ENCODE results near the gene MEIOB.

The MEIOB gene

DNA sequence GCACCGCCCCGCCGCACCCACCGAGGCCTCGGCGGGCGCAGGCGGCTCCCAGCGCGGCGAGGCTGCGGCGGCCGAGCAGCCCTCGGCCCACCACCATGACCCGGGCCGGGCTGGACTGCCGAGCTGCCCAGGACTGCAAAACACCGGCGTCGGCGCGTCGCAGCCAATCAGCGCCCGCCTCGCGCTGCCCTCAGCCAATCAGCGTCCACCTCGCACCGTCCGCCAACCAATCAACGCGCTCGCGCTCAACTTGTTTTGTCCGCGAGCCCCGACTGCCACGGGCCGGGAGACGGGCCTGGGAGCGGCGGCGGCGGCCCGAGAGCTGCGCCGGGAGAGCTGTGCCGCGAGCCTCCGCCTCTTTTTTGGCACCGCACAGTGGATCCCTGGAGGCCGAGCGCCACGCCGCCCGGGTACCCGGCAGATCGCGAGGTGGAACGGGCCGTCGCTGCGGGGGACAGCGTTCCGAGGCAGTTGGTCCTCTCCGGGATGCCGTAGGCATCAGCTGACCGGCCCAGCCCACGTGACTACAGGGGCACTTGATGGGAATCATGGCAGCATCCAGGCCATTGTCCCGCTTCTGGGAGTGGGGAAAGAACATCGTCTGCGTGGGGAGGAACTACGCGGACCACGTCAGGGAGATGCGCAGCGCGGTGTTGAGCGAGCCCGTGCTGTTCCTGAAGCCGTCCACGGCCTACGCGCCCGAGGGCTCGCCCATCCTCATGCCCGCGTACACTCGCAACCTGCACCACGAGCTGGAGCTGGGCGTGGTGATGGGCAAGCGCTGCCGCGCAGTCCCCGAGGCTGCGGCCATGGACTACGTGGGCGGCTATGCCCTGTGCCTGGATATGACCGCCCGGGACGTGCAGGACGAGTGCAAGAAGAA is 45.0 kb downstream of the MEIOB start, which contains the start of the genes FAHD1 and HAGH:
Gene FAHD1, plus strand, starts transcription at position 516 of the 883 bp plus-strand sequence. Its CDS starts 33 bp downstream, at position 549.
Gene HAGH, minus strand, starts transcription at position 135 of the 883 bp plus-strand sequence. Its CDS starts 38 bp downstream, at position 97.
- DNase-seq, result peak; percentile 97

DNA sequence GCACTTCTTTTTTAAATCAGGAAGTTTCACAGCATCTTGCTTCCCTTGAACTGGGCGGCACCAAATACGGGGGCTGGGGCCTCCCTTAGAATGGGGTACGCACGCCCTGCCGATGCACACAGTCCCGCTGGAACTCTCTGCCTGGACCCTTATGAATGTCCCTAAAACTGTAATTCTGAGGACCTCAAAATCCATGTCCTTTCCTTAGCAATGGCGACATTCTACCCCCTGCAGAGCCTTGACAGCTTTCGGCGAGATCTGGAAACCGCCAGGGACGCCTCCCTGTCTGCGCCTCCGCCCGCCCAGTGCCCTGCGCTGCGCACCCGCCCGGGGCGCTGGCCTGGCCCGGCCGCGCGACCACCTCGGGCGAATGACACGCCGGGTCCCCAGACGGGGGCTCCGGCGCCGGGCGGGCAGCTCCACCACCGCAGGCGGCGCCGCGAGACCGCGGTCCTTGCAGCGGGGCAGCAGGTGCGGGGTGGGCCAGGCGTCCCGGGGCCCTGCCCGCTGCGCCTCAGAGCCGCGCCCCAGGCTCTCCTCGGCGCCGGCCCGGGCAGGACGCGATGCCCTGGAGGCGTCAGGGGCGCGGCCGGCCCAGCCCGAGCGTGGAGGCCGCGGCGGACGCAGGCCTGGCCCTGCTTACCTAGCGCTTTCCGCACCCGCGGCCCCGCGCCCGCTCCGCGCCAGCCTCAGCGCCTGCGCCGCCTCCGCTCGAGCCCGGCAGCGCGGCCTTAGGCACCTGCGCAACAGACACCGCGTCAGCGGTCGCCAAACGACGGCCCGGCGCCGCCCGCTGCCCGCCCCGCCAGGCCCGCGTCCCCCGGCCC is 45.9 kb downstream of the MEIOB start:
- no peak for DNase-seq

DNA sequence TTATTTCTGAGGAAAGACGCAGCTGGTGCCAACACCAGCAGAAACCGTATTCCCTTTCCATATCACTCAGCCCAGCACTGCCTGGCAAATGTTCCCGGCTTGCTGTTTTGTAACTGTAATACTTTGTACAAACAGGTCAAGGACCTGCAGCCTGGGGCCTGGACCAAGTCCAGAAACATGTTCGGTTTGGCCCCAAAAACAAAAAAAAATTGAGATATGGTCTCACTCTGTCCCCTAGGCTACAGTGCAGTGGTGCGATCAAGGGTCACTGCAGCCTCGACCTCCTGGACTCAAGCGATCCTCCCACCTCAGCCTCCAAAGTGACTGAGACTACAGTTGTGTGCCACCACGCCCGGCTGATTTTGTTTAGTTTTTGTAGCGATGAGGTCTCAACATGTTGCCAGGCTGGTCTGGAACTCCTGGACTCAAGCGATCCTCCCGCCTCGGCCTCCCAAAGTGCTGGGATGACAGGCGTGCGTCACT is 46.5 kb downstream of the MEIOB start:
- DNase-seq, result no peak

DNA sequence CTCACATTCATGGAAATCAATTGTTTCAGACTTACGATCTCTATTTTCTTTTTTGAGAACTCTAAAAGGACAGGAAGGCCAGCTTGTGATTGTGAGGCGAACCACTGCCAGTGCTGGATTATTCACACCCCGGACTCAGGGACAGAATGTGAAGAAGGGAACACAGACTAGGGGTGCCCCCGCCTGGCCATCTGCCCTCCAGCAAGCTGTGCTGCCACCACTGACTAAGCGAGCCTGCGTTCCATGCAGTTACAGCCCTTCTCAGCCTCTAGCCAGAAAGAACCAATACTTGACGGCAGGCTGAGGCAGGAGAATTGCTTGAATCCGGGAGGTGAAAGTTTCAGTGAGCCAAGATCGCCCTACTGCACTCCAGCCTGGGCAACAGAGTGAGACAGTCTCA is 48.1 kb downstream of the MEIOB start:
- peak; percentile 69 for DNase-seq

DNA sequence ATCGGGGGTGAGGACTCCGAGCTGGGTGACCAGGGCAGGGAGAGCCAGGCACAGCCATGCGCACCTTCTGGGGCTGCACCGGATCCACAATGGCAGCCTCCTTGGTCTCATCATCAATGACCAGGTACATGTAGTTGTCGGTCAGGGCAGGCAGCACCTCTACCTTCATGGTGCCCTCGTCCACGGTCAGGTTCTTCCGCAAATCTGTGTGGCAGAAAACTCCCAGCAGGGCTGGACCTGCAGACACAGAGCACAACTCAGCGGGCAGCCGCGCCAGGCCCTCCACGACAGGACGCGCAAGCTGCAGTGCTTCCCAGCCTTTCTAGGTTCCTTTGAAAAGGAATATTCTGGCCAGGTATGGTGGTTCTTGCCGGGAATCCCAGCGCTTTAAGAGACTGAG is 49.2 kb downstream of the MEIOB start:
- DNase-seq, result no peak

DNA sequence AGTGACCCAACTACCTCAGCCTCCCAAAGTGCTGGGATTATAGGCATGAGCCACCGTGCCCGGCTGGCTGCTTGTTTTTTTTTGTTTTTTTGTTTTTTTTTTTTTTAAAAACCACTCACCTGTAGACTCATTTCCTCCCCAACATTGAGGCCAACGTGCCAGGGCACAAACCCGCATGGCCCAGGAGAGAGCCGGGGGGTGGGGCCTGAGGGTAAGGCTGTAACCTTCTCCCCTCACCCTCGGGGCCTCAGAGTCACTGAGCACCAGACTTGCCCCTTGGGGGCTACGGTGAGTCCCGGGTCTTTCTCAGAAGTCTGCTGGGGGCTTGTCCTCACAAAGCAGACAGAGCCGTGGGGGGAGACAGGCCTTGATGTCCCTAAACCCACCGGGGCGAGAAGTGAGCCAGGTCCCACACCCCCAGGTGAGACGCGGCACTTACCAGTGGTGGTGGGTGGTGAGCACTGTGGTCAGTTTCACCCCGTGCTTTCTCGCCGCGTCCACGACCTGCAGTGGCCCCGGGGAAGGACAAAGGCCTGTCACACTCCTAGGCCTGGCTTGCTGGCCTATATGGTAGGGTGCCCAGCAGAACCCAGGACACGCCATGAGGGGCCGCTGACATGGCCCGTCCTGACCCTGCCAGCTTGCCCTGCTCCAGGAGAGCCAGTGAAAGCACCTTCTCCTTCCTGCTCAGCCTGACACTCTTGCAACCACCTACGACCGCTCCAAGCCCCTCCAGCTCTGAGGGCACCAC is 49.9 kb downstream of the MEIOB start:
- DNase-seq, result no peak

DNA sequence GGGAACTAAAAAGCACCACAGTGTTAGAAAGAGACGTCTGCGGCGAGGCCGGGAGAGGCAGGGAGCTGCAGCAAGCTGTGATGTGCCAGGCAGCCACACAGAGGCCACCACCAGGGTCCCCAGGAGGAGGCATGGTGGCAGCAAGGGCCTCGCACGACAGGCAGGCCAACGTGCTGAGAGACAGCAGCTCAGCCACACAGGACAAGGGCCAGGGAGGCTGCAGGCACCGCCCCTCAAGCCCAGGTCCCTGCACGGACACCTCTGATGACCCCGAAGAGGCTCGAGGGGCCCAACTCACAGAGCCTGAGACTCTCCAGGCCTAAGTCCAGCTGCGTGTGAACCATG is 51.0 kb downstream of the MEIOB start:
- no peak for DNase-seq

DNA sequence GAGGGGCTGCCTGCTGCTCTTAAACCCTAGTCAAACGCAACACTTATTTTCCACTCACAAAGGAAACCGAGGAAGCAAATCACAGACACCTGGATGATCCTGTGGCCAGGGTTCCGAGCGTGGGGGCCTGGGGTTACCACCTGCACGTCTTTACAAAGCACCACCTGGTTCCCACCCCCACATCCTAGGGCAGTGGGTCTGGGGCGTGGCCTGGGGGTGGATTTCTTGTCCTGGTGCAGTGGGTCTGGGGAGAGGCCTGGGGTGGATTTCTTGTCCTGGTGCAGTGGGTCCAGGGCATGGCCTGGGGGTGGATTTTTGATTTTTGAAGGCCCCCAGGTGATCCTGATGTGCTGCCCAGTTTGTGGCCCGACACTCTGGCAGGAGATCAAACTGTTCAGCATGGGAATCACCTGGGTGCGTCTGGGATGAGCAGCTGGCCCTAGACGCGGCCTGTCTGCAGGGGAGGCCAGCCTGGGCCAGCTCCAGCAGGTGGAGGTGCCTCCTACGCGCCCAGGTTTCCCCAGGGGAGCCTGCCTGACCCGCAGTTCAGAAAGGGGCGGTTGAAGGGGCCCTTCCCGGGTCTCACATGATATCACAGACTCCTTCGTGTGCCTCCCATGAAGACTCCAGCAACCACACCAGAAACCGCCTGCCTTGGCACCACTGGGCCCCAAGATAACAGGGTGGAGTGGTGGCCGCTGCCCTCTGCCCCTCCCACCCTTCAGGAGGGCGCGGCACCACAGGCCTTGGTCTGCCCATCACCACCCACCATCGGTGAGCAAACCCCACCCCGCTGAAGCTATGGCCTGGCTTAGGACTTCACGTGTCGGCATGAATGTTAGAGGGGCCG is 51.6 kb downstream of the MEIOB start:
- no peak for DNase-seq

DNA sequence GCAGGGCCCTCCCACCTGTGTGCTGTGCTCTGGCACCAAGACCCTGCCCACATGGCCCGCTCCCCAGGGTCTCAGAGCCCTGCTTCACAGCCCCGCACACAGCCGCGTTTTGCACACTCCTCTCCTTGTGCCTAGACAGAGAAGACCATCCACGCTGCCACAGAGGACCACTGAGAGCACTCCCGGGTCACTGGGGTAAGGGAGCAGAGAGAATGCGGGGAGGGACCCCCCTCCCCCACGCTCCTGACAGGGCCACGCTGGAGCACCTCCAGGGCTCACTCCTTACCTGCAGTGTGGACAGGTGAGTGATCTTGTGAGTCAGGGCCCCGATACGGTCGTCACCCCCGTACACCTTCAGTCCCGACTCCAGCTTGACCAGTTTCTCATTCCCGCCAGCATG is 52.4 kb downstream of the MEIOB start:
- DNase-seq, result no peak

DNA sequence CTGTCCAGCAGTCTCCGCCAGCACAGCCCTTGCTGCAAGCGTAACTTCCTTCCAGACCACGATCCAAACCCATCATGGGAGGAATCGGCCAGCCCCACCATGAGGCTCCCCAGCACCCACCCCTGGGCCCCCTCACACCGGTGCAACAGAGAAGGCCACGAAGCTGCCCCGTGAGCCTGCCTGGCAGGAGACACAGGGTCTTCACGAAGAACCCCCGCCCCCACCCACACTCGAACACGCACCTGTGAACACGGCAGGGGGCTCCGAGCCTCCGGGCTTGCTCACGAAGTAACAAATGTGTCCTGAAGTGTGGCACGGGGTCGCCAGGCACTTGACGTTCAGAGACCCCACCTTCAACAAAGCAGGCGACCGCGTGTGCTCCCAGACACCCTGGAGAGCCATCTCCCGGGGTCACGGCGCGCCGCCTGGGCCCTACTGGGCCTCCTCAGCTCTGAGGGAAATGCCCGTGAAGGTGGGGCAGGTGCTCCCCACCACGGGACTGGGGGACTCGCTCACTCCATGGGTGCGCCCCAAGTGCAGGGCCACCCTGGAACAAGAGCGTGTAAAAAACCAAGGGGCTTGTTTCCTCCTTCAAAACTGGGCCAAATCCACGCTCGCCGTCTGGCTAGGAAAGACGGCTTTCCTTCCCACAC is 53.0 kb downstream of the MEIOB start:
- no peak for DNase-seq

DNA sequence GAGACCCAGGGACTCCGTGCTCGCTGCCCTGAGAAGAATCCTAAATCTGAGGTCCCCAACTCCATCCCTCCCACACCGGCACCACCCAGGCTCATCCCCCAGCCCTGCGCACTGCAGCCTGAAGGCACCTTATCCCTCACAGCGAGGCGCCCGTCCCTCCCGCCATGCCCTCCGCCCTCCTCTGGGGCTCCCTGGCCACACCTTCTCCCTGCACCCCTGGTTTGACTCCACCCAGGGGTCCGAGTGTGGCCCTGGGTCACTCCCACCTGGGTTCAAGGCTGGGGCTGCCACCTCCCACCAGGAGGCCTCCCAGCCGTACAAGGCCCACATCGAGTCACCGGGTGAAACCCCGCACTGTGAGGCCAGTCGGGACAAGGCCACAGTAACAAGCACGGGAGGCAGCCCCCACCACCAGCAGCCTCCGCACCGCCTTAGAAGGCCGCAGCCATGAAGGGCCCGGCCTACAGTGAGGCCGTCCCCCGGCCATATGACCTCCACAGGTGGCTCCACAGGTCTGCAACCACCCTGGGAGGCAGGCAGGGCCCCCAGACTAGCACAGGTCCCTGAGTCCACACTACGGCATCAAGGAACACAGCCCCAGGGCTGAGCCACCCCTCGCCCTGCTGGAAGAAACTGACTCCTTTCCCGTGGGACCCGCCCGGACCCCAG is 53.6 kb downstream of the MEIOB start:
- no peak for DNase-seq

DNA sequence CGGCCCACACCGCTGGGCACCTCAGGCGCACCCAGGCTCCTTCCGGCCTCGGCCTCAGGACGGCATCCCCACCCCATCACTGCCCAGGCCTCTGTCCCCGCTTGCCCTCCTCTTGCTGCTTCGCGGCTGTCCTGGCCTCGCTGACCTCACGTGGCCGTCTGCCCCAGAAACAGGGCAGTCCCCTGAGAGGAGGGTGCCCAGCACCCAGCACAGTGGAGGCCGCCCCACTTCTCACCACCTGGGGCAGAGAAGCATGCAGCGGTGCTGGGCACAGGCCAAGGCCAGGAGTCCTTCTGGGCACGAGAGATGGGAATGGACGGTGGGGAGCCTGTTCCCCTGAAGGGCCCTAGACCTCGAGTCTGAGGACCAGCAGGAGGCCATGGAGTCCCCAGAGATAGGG is 54.2 kb downstream of the MEIOB start:
- DNase-seq, result no peak

DNA sequence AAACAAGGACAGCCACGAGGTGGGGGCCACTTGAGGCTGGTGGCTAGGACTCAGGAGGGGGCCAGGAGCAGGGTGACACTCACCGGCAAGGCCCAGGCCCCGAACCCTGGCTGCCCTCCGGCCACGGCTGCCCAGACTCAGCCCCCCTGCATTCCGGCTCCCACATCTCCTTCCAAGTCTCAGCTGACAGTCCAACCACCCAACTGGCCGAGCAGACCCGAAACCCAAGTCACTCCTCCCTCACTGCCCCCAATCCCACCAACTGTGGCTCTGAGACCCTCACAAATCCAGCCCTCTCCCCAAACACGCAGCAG is 54.7 kb downstream of the MEIOB start:
- DNase-seq, result no peak

DNA sequence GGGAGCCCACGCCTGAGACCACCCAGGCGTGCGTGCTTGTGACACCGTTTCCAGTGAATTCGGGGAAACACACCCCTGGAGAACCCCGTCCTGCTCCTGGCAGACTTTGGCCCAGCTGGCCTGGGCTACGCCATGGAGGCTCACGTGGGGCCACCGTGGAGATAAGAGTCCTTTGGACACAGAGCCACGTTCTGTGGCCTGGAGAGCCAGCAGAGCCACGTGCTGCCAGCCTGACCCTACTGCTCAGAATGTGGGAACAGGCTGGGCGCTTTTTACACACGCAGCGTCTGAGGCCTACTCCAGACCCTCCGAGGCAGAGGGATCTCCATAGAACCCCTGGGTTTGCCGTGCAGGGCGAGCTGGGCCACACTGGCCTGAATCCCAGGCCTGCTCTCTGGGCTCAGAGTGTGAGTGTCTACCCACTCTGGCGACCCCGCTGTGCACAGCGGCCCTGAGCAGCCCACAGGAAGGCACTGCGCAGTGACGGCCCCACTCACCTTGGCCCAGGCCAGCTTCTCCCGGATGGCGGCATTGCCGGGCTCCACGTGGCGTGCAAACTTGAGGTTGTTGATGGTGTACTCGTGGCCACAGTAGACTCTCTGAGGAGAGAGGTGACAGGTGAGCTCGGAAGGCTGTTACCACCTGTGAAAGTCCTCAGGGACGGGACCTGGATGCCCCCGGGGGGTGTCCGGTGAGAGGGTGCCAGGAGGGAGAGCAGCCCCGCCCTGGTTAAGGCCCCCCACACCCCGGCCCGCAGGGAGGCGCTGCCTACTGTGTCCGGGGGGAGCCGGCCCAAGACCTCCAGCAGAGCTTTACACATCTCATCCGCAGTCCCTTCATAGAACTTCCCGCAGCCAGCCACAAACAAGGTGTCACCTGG is 55.3 kb downstream of the MEIOB start:
- no peak for DNase-seq

DNA sequence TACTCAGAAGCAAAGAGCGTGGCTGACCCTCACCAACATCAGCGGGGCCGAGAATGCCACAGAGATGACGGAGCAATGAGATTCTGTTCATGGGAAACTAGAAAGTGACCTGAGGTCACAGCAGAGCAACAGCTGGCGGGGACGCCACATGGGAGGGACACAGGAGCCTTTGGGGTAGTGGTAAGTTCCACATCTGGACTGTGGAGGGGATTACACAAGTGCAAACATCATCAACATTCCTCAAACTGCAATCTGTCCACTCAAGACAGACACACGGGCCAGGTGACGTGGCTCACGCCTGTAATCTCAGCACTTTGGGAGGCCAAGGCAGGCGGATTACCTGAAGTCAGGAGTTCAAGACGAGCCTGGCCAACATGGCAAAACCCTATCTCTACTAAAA is 56.5 kb downstream of the MEIOB start:
- DNase-seq, result no peak

DNA sequence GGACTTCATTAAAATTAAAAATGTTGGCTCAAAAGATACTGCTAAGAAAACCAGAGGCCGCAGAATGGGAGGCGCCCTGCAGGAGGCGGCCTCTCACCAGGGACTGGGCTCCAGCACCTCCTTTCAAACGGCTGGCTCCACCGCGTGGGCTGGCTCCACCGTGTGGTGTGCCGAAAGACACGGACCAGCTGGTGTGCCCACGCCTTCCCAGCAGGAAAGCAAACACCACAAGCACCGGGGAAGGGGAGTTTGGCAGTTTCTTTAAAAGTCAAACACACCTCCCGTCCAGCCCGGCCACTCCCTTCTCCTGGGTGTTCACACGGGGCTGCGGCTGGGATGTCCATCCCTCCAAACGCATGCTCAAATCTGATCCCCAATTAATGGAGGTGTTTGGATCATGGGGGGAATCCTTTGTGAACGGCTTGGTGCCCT is 59.2 kb downstream of the MEIOB start:
- peak; percentile 79 for DNase-seq

DNA sequence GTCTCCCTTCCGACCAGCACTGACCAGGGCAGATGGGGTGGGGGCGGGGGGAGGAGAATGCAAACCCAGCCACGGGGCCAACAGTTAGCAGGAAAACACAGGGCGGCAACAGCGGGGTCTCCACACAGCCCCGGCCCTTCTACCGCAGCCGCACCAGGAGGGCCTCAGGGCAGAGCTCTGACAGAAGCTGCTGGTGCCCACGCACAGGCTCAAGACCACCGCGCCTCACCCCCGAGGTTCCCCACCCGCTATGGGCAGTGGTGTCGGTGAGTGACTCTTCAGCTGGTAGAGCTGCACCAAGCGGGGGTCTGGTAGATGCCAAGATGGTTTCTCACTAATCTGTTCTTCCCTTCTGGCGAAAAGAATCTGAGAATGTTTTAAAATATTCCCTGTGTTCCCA is 61.4 kb downstream of the MEIOB start:
- DNase-seq, result no peak

DNA sequence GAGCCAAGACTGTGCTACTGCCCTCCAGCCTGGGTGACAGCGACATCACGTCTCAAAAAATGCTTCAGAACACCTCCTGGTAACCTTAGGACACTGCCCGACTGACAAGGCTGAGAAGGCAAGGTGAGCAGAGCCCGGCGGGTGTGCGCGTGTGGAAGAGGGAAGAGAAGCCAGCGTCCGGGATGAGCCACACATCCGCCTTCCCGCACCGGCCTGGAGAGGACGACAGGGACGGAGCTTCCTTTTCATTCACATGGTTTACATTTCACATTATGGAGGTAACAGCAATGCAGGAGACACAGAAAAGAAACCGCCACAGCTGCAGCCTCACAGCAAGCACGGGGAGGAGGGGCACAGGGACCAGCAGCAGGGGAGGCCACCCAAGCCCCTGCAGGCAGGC is 61.9 kb downstream of the MEIOB start:
- DNase-seq, result no peak

DNA sequence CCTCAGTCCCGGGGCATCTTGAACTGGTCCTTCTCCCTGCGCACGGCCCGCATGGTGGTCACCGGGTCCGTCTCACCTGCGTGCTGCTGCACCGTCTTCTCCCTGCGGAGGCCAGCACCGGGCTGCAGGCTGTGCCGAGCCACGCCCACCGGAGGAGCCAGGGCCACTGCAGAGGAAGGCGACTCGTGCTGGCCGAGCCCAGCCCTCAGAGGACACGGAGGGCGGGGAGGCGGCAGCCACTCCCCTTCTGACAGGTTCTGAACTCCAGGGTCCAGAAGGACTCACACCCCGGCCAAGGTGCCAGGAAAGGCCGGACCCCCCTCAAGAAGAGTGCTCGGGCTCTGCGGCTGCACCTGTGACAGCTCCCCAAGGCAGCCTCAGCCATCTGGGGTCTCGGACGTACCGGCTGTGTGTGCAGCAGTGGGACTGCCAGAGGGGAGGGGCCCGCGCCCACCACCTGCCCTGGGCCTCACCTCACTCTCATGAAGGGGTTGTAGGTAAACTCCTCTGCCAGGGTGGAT is 62.6 kb downstream of the MEIOB start:
- DNase-seq, result no peak

DNA sequence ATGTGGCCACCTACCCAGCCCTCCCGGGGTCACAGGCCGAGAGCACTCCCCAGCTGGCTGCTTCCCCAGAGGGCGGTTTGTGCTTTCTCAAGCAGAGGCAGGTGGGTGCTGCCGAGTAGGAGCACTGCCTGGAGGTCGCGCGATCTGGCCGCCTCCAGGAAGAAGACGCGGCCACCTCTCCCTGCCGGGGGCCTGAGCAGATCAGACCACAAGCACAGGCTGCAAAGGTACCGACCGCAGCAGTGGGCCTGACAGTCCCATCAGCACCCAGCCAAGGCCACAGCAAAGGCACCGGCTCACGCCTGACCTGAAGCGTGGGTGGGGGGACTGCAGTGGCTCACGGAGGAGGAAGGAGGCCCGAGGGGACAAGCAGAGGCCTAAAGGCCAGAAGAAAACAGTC is 63.3 kb downstream of the MEIOB start:
- no peak for DNase-seq
